HCT116 (cell line): Measurements from ENCODE around the gene POGK. TPM values are rescaled to one million over a fixed set of nuclear protein-coding genes. Genes with fewer than 3 reads are reported as not detected.

ENCODE experiments used
- ATAC-seq: fragments of 200-7000 bp; cut with Tn5 transposase; 2 replicates; pipeline ENCODE4 v1.9.1; 2020; ENCODE audit warnings: mild to moderate bottlenecking, moderate library complexity
- BruUV-seq: library from RNA; stranded (reverse); fragments of 400-500 nt; replicated peaks from 2 replicates; lab custom pipeline; 2021; lab: Mats Ljungman, UMichigan
- CTCF ChIA-PET: fragments of 300-600 bp; sonication (Branson Sonifier 250); formaldehyde crosslinking; loops from one replicate; lab custom pipeline; 2021; ENCODE audit warnings: antibody characterized with exemption; lab: Charles Lee
- POLR2A ChIA-PET: fragments of 300-600, 350-600 bp; sonication (Branson Sonifier 250); formaldehyde crosslinking; loops from one replicate; lab custom pipeline; 2021; ENCODE audit warnings: antibody characterized with exemption; lab: Charles Lee
- RAD21 ChIA-PET, 2 experiments: fragments of 300-600 bp; sonication (Branson Sonifier 250); formaldehyde crosslinking; loops; one replicate each; lab custom pipeline; 2023; ENCODE audit warnings: low total read pairs in 2 of 2; ENCODE audit not compliant: uncharacterized antibody in 2 of 2, unreplicated experiment in 2 of 2, low non-redundant PET in 1 of 2; lab: Charles Lee
- DNase-seq: peaks from one replicate; pipeline ENCODE4 v3.0.0-alpha.2; 2010; ENCODE audit warnings: low read depth, low spot score
- H2AFZ ChIP-seq: fragments of 200-600 bp; shearing (Covaris generic), sonication (generic); 2 replicates; pipeline ENCODE4 v1.6.1; 2017; ENCODE audit warnings: low read depth, mixed run types, mixed read lengths, antibody characterized with exemption, low read length; ENCODE audit not compliant: poor library complexity, severe bottlenecking
- H3K27ac ChIP-seq: 2 replicates; pipeline ENCODE4 v1.5.1; 2012; ENCODE audit warnings: low read depth, low read length
- H3K27me3 ChIP-seq: fragments of 200-600 bp; sonication (generic); 2 replicates; pipeline ENCODE4 v1.6.1; 2016; ENCODE audit warnings: mixed run types, low read length, mixed read lengths; ENCODE audit not compliant: insufficient read depth
- H3K36me3 ChIP-seq, 2 experiments: fragments of 200-500 bp in 1 of 2; fragments of 200-600 bp in 1 of 2; sonication (Bioruptor generic) in 1 of 2; sonication (generic) in 1 of 2; 2 replicates each; pipeline versions ENCODE4 v1.5.1 to v1.6.1; 2014 to 2016; ENCODE audit warnings: low read length in 2 of 2, inconsistent platforms in 1 of 2, mixed read lengths in 1 of 2, mixed run types in 1 of 2; ENCODE audit not compliant: insufficient read depth in 2 of 2, control insufficient read depth in 1 of 2
- H3K4me1 ChIP-seq, 2 experiments: fragments of 200-600 bp in 1 of 2; sonication (generic) in 1 of 2; 2 replicates each; pipeline versions ENCODE4 v1.5.1 to v1.6.1; 2012 to 2017; ENCODE audit warnings: low read length in 2 of 2, inconsistent platforms in 1 of 2, mild to moderate bottlenecking in 1 of 2, mixed read lengths in 1 of 2, mixed run types in 1 of 2, moderate library complexity in 1 of 2; ENCODE audit not compliant: insufficient read depth in 2 of 2, control insufficient read depth in 1 of 2
- H3K4me2 ChIP-seq: fragments of 200-600 bp; sonication (generic); 2 replicates; pipeline ENCODE4 v1.6.1; 2017; ENCODE audit warnings: mixed run types, low read length, mixed read lengths
- H3K4me3 ChIP-seq, 2 experiments: fragments of 200-600 bp in 1 of 2; sonication (generic) in 1 of 2; replicated peaks in 1 of 2; 2 replicates each; pipeline ENCODE4 v1.5.1; 2011 to 2016; ENCODE audit warnings: low read length in 2 of 2, control low read depth in 1 of 2, low read depth in 1 of 2, mild to moderate bottlenecking in 1 of 2, mixed read lengths in 1 of 2, mixed run types in 1 of 2
- H3K79me2 ChIP-seq: fragments of 200-600 bp; sonication (generic); 2 replicates; pipeline ENCODE4 v1.6.1; 2017; ENCODE audit warnings: mild to moderate bottlenecking, mixed run types, low read length, moderate library complexity, mixed read lengths; ENCODE audit not compliant: insufficient read depth
- H3K9ac ChIP-seq: fragments of 200-600 bp; sonication (generic); 2 replicates; pipeline ENCODE4 v1.6.1; 2016; ENCODE audit warnings: low read length, mixed read lengths
- H3K9me2 ChIP-seq: fragments of 200-600 bp; sonication (generic), shearing (Covaris generic); 2 replicates; pipeline ENCODE4 v1.6.1; 2017; ENCODE audit warnings: mixed run types, mild to moderate bottlenecking, moderate library complexity; ENCODE audit not compliant: insufficient read depth
- H3K9me3 ChIP-seq, 2 experiments: fragments of 200-500 bp in 1 of 2; fragments of 200-600 bp in 1 of 2; sonication (Bioruptor generic) in 1 of 2; sonication (generic) in 1 of 2; 2 replicates each; pipeline ENCODE4 v1.6.1; 2014 to 2017; ENCODE audit warnings: low read length in 2 of 2, mixed read lengths in 2 of 2, inconsistent platforms in 1 of 2, low read depth in 1 of 2, mild to moderate bottlenecking in 1 of 2, mixed run types in 1 of 2, moderate library complexity in 1 of 2; ENCODE audit not compliant: control insufficient read depth in 1 of 2, insufficient read depth in 1 of 2
- H4K20me1 ChIP-seq: fragments of 200-600 bp; sonication (generic), shearing (Covaris generic); 2 replicates; pipeline ENCODE4 v1.6.1; 2017; ENCODE audit warnings: mixed run types, mild to moderate bottlenecking, moderate library complexity; ENCODE audit not compliant: insufficient read depth
- FOSL1 ChIP-seq: IDR thresholded peaks from 2 replicates; pipeline ENCODE4 v1.6.1; 2012; ENCODE audit warnings: low read depth
- JUND ChIP-seq: IDR thresholded peaks from 2 replicates; pipeline ENCODE4 v1.6.1; 2012
- POLR2A ChIP-seq: IDR thresholded peaks from 2 replicates; pipeline ENCODE4 v1.7.0; 2011; ENCODE audit warnings: borderline replicate concordance; ENCODE audit not compliant: insufficient read depth, insufficient read length; ENCODE audit errors: extremely low read depth
- POLR2AphosphoS5 ChIP-seq: IDR thresholded peaks from 2 replicates; pipeline ENCODE4 v1.6.1; 2011; ENCODE audit warnings: mild to moderate bottlenecking, low read depth, low read length, moderate library complexity
- SRF ChIP-seq: IDR thresholded peaks from 2 replicates; pipeline ENCODE4 v1.6.1; 2012; ENCODE audit warnings: low read depth
- TCF7L2 ChIP-seq: IDR thresholded peaks from 2 replicates; pipeline ENCODE4 v1.7.0; 2011; ENCODE audit warnings: borderline replicate concordance, inconsistent platforms; ENCODE audit not compliant: insufficient read depth, insufficient read length; ENCODE audit errors: extremely low read depth
- YY1 ChIP-seq: IDR thresholded peaks from 2 replicates; pipeline ENCODE4 v1.6.1; 2011; ENCODE audit warnings: low read length, low read depth, moderate library complexity, mild to moderate bottlenecking; ENCODE audit not compliant: insufficient replicate concordance; ENCODE audit errors: extremely low read depth
- ZNF274 ChIP-seq: fragments of 200-500 bp; sonication (Bioruptor generic); IDR thresholded peaks from 2 replicates; pipeline ENCODE4 v1.6.1; 2014; ENCODE audit warnings: mild to moderate bottlenecking, low read depth, low read length, inconsistent platforms
- intact Hi-C: fragments of 100-400 bp; cut with micrococcal nuclease; formaldehyde crosslinking; loops from 2 replicates; pipeline ENCODE4 v1.10.0; 2022
- total RNA-seq: library from RNA; stranded (reverse); gene quantifications from one replicate; pipeline ENCODE4 v1.2.1, GENCODE V29; 2021; ENCODE audit not compliant: unreplicated experiment
- TF ChIP-seq, protein P1 (sequence below): IDR thresholded peaks from 2 replicates; pipeline ENCODE4 v1.6.1; 2012
- TF ChIP-seq, protein P2 (sequence below): IDR thresholded peaks from 2 replicates; pipeline ENCODE4 v1.6.1; 2012
- TF ChIP-seq, protein P3 (sequence below): IDR thresholded peaks from 2 replicates; pipeline ENCODE4 v1.6.1; 2012; ENCODE audit warnings: low read depth

POGK gene
- total RNA-seq, 1 experiment from 2014 or later = 35.6 TPM

DNA sequence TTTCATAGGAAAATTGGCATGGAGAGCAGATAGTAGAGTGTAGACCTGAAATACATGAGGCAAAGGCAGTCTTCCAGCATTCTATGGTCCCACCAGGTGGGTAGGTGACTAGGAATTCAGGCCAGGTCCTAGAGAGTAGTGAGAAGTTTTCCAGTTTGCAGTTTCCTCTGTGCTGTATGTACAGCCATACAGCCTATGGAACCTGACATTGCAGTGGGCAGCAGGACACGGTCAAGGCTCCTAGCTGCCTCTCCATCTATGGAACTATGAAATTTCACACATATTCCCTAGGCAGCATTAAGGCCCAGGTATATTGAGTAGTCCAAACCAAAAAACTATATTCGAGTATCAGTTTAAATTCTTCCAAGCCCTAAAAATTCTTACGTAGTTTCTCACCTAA, 16.3 kb downstream of the POGK start:
- ChIA-PET POLR2A (interaction anchor here (0.7 to 1.3 kb wide), 2 partner anchors 16 to 19 kb away, joined by 3 to 6 read pairs; partner anchors contain the start of gene POGK), CTCF (interaction anchor here (1.2 kb wide), 1 partner anchor 55 kb away, joined by 3 read pairs; no protein-coding TSS in a partner anchor), RAD21 (no interaction called here)
- no peak overlapping the region for H3K9ac ChIP-seq
- no peak overlapping the region for H3K4me3 ChIP-seq
- DNase-seq (no peak), ATAC-seq (no peak)
- H3K4me2 ChIP-seq = no peak overlapping the region
- H3K79me2 ChIP-seq = peaks cover 49% of the 10 kb centered on the region
- intact Hi-C loops = no loop called here
- H3K9me2 ChIP-seq = no peaks in the 10 kb centered on the region
- BruUV-seq = no TSS peak
- no peak overlapping the region for H2AFZ ChIP-seq
- no peaks in the 10 kb centered on the region for H3K4me1 ChIP-seq
- peaks cover 16% of the 10 kb centered on the region; the same call in 1 of the 2 replicates for H4K20me1 ChIP-seq
- no peak overlapping the region for H3K27ac ChIP-seq
- peaks cover 31 to 59% of the 10 kb centered on the region in 2 experiments for H3K36me3 ChIP-seq
- no peaks in the 10 kb centered on the region for H3K27me3 ChIP-seq
- H3K9me3 ChIP-seq = no peaks in the 10 kb centered on the region
- TF ChIP-seq, protein P1, sequence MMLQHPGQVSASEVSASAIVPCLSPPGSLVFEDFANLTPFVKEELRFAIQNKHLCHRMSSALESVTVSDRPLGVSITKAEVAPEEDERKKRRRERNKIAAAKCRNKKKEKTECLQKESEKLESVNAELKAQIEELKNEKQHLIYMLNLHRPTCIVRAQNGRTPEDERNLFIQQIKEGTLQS = no peak
- TF ChIP-seq ZNF274 = no peak
- no peak for TF ChIP-seq POLR2AphosphoS5
- TF ChIP-seq FOSL1 = no peak
- TF ChIP-seq, protein P2, sequence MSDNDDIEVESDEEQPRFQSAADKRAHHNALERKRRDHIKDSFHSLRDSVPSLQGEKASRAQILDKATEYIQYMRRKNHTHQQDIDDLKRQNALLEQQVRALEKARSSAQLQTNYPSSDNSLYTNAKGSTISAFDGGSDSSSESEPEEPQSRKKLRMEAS = no peak
- no peak for TF ChIP-seq YY1
- TF ChIP-seq, protein P3, sequence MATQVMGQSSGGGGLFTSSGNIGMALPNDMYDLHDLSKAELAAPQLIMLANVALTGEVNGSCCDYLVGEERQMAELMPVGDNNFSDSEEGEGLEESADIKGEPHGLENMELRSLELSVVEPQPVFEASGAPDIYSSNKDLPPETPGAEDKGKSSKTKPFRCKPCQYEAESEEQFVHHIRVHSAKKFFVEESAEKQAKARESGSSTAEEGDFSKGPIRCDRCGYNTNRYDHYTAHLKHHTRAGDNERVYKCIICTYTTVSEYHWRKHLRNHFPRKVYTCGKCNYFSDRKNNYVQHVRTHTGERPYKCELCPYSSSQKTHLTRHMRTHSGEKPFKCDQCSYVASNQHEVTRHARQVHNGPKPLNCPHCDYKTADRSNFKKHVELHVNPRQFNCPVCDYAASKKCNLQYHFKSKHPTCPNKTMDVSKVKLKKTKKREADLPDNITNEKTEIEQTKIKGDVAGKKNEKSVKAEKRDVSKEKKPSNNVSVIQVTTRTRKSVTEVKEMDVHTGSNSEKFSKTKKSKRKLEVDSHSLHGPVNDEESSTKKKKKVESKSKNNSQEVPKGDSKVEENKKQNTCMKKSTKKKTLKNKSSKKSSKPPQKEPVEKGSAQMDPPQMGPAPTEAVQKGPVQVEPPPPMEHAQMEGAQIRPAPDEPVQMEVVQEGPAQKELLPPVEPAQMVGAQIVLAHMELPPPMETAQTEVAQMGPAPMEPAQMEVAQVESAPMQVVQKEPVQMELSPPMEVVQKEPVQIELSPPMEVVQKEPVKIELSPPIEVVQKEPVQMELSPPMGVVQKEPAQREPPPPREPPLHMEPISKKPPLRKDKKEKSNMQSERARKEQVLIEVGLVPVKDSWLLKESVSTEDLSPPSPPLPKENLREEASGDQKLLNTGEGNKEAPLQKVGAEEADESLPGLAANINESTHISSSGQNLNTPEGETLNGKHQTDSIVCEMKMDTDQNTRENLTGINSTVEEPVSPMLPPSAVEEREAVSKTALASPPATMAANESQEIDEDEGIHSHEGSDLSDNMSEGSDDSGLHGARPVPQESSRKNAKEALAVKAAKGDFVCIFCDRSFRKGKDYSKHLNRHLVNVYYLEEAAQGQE = no peak
- TF ChIP-seq SRF = no peak
- TF ChIP-seq POLR2A = no peak
- no peak for TF ChIP-seq JUND
- no peak for TF ChIP-seq TCF7L2
